SIG-M5 treated with dmso at 0.1 percent for 504 hours (cell line): ENCODE data around the gene PDCD11.
"Not testable (repeated sequence)": the region's sequence is repeated elsewhere in the genome, so short reads cannot be mapped to it uniquely, and the experiment has no call there.

Experiments
- DNase-seq: peaks from one replicate; lab custom pipeline; 2025; ENCODE audit not compliant: unreplicated experiment; lab: John Stamatoyannopoulos, UW

The PDCD11 gene

DNA sequence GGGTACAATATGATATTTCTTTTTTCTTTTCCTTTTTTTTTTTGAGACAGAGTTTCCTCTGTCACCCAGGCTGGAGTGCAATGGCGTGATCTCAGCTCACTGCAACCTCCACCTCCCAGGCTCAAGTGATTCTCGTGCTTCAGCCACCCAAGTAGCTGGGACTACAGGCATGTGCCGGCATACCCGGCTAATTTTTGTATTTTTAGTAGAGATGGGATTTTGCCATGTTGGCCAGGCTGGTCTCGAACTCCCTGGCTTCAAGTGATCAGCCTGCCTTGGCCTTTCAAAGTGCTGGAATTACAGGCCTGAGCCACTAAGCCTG is 20.7 kb downstream of the PDCD11 start:
- DNase-seq = not testable (repeated sequence)

DNA sequence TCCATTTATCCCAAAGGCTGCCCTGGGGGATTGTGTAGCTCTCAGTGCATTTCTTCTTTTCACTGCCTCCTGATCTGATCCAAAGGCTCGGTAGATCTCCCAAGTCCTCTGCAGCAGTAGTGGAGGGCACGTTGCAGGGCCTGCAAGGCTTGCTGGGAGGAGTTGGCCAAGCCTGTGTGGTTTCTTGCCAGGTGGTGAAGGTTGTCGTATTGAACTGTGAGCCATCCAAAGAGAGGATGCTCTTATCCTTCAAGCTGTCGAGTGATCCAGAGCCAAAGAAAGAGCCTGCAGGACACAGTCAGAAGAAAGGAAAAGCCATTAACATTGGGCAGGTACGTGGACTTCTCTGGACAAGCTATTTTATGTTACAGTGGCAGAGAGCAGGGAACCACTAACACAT is 21.2 kb downstream of the PDCD11 start:
- no peak for DNase-seq

DNA sequence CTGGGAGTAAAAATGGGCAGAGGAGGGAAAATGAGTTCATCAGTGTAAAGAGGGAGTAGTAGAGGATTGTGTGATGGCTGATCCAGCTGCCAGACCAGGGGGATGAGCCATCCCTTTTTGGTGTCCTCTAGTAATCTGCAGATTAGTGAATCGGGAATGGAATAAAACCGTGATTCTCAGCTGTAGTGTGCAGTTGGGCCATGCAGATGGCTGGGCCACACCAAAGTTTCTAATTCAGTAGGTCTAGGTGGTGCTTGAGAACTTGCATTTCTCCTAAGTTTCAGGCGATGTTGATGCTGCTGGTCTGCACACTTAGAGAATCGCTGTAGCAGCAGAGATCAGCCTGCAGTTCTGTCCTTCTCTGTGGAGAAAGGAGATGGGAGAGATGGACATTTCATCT is 22.7 kb downstream of the PDCD11 start:
- no peak for DNase-seq

DNA sequence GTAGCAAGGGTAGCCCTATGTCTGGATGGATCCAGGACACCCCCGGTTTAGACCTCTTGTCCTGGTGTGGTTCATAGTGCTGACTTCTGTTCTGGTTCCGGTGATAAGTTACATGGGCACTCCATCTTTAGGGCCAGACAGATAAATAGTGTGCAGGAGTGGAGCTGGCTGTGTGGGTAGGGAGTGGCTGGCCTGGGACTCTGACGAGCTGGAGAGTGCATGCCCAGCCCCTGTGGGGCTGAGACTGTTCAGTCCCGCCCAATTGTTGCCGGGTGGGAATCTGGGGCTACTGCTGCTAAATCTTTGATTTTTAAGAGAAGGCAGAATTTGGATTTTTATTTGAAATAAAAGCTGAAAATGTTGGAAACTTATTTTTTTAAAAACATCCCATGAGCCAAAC is 27.3 kb downstream of the PDCD11 start:
- DNase-seq = no peak

DNA sequence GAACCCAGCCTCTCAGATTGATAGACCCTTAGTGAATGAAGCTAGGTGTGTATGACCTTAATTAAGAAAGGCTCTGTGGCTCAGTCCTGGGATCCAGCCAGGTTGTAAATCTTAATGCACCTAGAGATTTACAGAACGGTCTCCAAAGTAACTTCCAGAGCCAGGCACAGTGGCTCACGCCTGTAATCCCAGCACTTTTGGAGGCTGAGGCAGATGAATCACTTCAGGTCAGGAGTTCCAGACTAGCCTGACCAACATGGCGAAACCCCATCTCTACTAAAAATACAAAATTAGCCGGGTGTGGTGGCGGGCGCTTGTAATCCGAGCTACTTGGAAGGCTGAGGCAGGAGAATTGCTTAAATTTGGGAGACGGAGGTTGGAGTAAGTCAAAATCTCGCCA is 31.4 kb downstream of the PDCD11 start:
- DNase-seq = no peak

DNA sequence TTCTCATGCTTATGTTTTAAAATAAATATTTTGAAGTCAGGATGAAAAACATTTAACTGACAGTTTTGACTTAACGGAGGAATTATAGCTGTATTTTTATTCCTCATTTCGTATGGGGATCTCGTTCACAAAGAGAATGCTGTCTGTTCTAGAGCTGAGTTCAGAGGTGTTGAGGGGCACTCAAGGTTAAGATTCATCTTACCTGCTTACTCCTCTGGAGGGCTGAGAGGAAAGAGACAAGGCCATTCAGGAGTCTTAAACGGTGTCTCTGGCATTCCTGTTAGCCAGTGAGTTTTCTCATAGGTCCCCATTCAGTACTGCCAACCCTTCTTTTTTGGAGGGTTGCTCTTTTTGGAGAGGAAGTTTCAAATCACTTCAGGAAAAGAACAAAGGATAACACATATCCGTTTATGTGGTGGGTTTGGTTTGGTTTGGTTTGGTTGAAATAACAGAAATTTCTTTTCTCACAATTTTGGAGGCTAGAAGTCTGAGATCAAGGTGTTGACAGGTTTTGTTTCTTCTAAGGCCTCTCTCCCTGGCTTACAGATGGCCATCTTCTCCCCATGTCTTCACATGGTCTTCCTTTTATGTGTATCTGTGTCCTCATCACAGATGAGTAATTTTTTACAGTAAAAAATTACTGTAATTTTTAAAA is 32.7 kb downstream of the PDCD11 start:
- no peak for DNase-seq

DNA sequence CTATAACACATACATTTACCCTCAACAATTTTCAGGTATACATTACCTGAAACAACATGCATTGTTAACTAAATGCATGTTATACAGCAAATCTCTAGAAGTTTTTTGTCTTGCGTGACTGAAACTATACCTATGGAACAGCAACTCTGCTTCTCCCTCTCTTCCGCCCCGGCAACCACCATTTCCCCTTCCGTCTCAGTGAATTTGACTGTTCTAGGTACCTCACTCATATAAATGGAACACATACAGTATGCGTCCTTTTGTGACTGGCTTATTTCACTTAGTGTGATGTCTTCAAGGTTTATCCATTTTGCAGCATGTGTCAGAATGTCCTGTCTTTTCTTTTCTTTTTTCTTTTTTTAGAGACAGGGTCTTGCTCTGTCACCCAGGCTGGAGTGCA is 33.2 kb downstream of the PDCD11 start:
- DNase-seq = no peak

DNA sequence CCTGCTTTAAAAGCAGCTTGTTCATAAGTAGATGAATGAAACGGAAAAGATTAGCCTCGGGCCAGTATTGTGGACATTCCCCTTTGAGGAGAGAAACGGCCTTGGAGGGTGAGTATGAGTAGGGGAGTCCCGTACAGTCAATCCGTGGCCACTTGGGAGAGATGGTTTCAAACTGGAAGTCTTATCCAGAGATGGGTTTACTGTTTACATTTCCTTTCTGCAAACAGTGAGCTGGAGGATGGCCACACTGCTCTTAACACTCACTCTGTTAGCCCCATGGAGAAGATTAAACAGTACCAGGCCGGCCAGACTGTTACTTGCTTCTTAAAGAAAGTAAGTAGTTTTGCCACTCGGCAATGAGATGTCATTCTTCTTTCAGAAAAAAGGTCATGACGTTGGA is 35.5 kb downstream of the PDCD11 start:
- DNase-seq = no peak

DNA sequence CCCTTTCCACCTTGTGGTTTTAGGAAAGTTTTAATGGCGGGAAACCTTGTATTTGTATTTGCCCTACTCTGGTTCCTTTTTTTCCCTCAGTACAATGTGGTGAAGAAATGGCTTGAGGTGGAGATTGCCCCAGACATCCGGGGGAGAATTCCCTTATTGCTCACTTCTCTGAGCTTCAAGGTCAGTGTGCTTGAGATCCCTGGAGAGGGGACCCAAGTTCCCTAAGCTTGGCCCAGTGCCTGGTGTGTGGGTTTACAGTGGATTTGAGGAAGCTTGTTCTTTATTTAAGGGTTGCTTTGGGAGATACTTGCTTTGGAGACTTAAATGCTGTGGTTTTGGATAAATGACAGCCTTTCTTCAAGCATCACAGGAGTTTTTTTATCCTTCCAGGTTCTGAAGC is 37.4 kb downstream of the PDCD11 start:
- DNase-seq = no peak

DNA sequence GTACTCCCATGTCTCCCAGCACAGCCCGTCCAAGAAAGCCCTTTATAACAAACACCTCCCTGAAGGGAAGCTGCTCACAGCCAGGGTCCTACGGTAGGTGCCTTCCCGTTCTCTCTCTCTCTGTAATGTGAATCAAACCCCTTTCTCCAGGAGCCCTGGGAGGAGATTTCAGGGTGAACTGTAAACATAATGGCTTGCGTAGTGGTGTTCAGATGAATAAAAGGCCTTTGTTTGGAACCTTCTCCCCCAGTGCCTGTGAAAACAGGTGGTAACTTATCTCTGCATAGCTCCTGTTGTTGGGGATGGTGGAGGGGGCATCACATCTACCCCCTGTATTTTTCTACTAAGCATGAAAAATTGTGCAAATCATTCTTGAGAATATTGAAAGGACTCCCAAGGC is 43.4 kb downstream of the PDCD11 start:
- no peak for DNase-seq

DNA sequence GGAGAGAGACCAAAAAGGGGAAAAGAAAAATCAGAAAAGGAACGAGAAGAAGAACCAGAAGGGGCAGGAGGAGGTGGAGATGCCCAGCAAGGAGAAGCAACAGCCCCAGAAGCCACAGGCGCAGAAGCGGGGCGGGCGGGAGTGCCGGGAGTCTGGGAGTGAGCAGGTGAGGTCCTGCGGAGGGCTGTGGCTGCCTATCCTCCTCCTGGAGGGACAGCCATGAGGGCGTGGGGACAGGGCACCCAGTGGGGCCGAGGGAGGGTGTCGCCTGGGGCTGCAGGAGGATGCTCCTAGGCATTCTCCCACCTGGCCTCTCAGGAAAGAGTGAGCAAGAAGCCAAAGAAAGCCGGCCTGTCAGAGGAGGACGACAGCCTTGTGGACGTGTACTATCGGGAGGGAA is 44.0 kb downstream of the PDCD11 start:
- no peak for DNase-seq

DNA sequence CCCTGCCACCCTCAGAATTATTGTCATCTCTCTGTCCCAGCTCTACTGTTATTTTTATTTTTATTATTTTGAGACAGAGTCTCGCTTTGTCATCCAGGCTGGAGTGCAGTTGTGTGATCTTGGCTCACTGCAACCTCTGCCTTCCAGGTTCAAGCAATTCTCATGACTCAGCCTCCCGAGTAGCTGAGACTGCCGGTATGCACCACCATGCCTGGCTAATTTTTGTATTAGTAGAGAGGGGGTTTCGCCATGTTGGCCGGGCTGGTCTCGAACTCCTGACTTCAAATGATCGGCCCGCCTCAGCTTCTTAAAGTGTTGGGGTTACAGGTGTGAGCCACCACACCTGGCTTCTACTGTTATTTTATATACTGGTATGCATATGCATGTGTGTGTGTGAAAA is 44.8 kb downstream of the PDCD11 start:
- DNase-seq = no peak

DNA sequence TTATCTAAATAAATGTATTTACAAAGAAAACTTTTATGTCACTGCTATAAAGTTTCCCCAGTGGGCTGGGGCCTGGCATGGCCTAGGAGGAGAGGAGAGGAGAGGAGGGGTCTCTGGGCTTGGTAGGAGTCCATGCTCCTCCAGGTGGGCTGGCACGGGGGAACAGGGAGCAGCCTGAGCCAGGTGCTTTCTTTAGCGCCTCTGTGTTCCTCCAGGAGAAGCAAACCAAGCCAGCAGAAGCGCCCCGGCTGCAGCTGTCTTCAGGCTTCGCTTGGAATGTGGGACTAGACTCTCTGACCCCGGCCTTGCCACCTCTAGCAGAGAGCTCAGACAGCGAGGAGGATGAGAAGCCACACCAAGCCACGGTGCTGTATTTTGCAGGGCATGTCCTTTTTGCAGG is 45.2 kb downstream of the PDCD11 start:
- no peak for DNase-seq

DNA sequence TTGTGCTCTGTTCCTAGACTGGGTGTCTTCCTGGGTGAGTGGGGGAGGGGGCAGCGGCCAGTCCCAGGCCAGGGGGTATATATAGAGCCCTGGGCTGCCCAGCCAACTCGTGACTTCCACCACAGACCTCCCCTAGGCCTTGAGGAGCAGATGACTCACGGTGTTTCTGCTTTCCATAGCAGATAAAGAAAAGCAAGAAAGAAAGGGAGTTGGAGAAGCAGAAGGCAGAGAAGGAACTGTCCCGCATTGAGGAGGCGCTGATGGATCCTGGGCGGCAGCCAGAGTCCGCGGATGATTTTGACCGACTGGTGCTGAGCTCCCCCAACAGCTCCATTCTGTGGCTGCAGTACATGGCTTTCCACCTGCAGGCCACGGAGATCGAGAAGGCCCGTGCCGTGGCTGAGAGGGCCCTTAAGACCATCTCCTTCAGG is 45.6 kb downstream of the PDCD11 start:
- no peak for DNase-seq

DNA sequence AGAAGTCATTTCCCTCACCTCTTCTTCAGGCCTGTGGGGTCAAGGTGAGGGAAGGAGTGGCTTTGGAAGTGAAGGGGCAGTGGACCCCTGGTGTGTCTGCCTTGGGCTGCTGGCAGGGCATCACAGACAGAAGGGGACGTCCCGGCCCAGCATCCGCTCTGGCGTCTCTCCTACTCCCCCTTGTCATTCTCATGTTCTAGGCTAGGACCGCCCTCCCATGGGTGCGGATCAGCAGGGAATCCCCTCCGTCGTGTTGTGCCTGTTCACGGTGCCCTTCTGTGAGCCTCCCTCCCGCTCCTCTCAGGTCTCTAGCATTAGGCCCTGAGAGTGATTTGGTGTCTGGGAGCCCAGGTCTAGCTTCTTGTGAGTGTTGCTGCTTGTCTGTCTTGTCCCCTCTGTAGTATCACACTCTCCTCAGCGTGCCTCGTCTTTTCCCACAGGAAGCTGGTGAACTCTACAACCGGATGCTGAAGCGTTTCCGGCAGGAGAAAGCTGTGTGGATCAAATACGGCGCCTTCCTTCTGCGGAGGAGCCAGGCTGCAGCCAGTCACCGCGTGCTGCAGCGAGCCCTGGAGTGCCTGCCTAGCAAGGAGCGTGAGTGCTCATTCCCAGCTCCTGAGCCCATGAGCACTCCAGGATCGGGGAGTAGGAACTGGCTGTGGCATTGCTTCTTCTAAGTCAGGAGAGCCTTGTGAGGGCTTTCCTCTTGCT is 47.2 kb downstream of the PDCD11 start:
- DNase-seq = no peak

DNA sequence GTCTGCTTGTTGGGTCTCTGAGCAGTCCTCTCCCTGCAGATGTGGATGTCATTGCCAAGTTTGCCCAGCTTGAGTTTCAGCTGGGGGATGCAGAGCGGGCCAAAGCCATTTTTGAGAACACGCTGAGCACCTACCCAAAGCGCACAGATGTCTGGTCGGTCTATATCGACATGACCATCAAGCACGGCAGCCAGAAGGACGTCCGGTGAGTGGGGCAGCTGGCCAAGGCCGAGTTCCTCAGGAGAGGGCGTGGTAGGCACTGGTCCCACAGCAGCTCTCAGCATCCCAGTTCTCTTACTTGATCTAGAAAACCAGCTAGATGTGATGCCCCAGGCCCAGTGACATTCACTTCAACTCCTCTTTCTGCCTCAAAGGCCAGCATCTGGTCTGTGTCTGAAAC is 48.1 kb downstream of the PDCD11 start:
- no peak for DNase-seq

DNA sequence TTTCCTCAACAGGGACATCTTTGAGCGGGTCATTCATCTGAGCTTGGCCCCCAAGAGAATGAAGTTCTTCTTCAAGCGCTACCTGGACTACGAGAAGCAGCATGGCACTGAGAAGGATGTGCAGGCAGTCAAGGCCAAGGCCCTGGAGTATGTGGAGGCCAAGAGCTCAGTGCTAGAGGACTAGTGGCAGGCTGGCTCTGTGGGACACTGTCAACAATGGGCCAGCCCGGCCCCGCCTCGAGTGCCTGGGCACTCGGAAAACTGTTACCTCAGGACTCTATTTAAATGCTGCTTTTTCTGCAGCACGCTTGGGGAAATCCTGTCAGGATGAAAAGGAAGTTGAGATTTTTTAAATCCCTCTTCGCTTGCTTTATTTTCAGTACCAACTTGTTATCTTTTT is 48.9 kb downstream of the PDCD11 start:
- DNase-seq = no peak

DNA sequence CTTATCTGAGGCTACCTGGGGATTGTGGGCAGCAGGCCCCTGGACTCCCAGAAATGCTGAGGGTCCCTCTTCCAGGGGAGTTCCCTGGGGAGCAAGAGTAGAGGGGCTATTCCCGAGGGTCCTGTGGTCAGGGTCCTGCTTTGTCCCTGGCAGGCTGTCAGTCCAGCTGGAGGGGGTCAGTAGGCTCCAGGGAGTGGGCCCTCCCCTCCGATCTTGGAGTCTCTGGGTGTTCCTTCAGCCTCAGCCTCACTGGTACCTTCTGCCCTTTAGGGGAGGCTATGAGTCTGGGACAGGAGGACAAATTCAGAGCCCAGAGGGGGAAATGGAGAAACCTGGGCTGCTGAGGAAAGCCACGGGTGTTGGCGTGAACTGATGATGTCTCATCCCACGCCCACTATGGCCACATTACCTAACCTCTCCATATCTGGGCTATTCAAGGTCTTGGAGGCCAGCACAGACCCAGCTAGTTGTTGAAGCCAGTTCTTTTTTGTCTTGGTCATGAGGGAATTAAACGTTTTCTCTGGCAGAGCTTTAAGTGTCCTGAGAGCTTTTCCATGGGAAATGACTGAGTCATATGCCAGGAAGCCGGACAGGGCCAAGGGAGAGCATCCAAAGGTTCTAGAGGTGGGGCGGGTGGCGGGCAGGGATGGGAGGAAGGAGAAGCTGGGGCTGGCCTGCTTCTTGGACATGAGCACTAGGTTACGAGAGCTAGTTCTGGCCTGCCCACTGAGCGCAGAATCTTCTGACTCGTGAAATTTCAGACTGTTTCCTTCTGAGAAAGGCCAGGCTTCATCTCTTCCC is 49.5 kb downstream of the PDCD11 start:
- no peak for DNase-seq

DNA sequence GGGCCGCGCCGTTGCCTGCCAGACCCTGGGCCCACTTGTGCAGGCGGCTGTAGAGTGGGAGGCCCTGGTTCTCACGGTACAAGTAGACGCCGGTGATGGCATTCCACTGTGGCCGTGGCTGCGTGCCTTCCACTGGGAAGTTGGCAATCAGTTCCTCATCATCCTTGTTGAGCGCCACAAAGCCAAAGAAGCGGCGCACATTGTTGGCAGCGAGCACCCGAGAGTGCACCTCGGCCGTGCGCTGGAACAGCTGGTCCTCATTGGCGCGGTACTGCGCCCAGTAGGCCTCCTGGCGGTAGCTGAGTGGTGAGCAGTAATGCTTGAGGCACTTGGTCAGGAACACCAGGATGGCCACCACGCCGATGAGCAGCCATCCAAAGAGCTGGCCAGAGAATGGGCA is 50.8 kb downstream of the PDCD11 start:
- DNase-seq = no peak

DNA sequence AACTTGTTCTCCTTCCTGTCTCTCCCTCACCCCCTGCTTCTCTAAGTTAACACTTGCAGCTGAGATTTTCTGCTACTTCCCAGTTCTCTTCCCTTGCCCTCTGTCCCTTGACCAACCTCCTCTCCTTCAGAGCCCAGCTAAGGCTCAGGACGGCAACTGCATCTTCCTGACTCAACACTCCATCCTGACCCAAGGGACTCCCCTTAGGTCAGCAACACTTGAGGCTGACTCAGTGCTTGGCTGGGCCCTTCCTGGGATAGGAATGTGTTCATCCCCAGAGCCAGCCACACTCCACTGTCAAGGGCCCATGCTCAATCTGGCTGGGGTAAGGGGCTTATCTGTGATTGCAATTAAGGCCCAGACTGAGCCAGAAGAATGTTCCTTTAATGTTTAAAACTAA is 52.3 kb downstream of the PDCD11 start:
- no peak for DNase-seq

DNA sequence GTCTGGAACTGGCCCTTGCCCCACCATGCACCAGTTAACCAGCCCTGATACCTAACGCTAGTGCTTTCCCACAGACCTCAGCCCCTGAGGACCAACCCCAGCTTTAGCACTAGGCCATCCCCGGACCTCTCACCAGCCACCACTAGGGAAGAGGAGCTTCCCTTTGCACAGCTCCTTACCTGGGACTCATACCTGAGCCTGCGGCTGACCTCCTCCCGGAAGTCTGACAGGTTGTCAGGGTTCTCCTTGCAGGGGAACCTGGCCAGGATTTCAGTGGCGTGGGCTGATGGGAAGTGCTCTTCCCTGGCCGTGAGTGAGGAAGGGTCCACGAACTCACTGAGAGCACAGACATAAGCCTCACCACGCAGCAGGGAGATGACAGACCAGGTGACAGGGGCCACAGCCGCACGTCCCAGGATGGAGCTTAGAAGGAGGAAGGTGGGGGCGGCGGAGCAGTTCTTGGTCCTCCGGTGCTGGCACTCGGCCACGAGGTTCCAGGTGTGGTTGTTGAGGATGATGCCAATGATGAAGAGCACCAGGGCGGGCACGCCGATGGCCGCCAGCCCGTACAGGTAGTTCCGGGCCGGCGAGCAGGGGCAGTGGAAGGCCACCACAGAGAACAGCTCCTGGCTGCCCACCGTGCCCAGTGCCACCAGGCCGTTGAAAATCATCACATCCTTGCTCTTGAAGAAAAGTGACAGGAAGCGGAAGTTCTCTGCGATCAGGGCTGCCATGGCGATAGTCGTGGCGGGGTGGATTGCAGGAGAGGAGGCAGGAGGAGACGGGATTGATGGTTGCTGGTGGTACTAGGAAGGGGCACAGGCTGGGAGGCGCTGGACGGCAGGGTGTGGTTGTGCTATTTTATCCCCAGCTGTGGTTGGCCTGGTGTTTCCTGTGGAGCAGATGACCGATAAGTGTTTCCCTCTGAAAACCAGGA is 53.0 kb downstream of the PDCD11 start:
- no peak for DNase-seq
